ENCODE results near the gene ABCA2. TPM values are rescaled to one million over a fixed set of nuclear protein-coding genes. Genes with fewer than 3 reads are reported as not detected.

ABCA2 gene
- total and polyA plus RNA-seq, 9 of the 15 experiments (the other 6 are each of a cell fraction or from before 2014, with no cell fraction given) = 0.69 to 16.3 (median 6.1) TPM; not detected in 2

DNA sequence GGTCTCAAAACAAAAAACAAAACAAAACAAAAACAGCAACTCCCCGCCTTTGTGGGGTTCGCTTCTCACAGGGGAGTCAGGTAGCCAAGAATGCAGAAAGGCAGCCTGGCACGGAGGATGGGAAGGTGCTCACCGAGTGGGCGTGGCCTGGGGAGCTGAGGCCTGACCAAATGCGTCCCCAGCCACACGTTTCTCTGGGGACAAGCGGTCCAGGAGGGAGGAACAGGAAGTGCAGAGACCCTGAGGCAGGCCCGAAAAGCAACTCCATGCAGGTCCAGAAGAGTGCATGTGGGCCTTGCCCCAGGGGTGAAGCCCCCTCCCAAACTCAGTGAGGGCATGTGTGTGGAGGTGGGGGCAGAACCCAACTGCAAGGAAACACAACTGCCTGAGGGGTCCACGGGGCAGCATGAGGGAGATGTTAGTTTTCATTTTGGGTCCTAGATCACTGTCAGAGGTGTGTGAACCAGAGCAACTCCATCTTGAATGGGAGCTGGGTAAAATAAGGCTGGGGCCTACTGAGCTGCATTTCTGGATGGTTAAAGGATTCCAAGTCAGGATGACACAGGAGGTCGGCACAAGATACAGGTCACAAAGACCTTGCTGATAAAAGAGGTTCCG, 46.7 kb upstream of the ABCA2 start (continued):
- TF ChIP-seq ZNF79 (CRISPR knock-in tag; IDR thresholded peaks at IDR 0.05; ENCODE audit: low read depth) (peak; percentile 97), EGR1 (conservative IDR thresholded peaks at IDR 0.05) (no peak), ETV1 (tag; conservative IDR thresholded peaks at IDR 0.05; ENCODE audit: low read depth) (peak; percentile 89), STAT5B (CRISPR knock-in tag; IDR thresholded peaks at IDR 0.05) (peak; percentile 87), ZNF507 (tag; conservative IDR thresholded peaks at IDR 0.05) (peak; percentile 85), TCFL5 (CRISPR knock-in tag; conservative IDR thresholded peaks at IDR 0.05) (peak; percentile 96), MAFG (tag; conservative IDR thresholded peaks at IDR 0.05) (peak; percentile 82), ZNF696 (CRISPR knock-in tag; conservative IDR thresholded peaks at IDR 0.05) (0 out of 2 replicates have a peak, but pooled peaks have one; percentile 74), MAFK (IDR thresholded peaks at IDR 0.05; ENCODE audit: low read length) (no peak), SLC30A9 (CRISPR knock-in tag; IDR thresholded peaks at IDR 0.05) (peak; percentile 89; the same call in 1 of the 2 replicates), ZEB2 (IDR thresholded peaks at IDR 0.05) (no peak), CHD4 (IDR thresholded peaks at IDR 0.05; ENCODE audit: insufficient read depth, insufficient replicate concordance, low read depth, low read length, poor library complexity, severe bottlenecking) (no peak), HINFP (tag; conservative IDR thresholded peaks at IDR 0.05; ENCODE audit: low read depth) (peak; percentile 95), IRF2 (CRISPR knock-in tag; IDR thresholded peaks at IDR 0.05) (no peak), EP400 (IDR thresholded peaks at IDR 0.05) (no peak), ZNF398 (CRISPR knock-in tag; IDR thresholded peaks at IDR 0.05) (peak; percentile 93), MBD2 (IDR thresholded peaks at IDR 0.05; ENCODE audit: borderline replicate concordance, low read depth) (no peak), ARHGAP35 (IDR thresholded peaks at IDR 0.05; ENCODE audit: partially characterized antibody) (no peak), JUND (IDR thresholded peaks at IDR 0.05; ENCODE audit: borderline replicate concordance, low read depth, low read length) (no peak), JUND (tag; IDR thresholded peaks at IDR 0.05; ENCODE audit: borderline replicate concordance, low read depth, low read length) (peak; percentile 80; the same call in 1 of the 3 replicates)
- TF ChIP-seq, protein P1, sequence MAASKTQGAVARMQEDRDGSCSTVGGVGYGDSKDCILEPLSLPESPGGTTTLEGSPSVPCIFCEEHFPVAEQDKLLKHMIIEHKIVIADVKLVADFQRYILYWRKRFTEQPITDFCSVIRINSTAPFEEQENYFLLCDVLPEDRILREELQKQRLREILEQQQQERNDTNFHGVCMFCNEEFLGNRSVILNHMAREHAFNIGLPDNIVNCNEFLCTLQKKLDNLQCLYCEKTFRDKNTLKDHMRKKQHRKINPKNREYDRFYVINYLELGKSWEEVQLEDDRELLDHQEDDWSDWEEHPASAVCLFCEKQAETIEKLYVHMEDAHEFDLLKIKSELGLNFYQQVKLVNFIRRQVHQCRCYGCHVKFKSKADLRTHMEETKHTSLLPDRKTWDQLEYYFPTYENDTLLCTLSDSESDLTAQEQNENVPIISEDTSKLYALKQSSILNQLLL (CRISPR knock-in tag; IDR thresholded peaks at IDR 0.05; ENCODE audit: borderline replicate concordance) = no peak
- TF ChIP-seq, protein P2, sequence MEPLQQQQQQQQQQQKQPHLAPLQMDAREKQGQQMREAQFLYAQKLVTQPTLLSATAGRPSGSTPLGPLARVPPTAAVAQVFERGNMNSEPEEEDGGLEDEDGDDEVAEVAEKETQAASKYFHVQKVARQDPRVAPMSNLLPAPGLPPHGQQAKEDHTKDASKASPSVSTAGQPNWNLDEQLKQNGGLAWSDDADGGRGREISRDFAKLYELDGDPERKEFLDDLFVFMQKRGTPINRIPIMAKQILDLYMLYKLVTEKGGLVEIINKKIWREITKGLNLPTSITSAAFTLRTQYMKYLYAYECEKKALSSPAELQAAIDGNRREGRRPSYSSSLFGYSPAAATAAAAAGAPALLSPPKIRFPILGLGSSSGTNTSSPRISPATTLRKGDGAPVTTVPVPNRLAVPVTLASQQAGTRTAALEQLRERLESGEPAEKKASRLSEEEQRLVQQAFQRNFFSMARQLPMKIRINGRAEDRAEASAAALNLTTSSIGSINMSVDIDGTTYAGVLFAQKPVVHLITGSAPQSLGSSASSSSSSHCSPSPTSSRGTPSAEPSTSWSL (CRISPR knock-in tag; IDR thresholded peaks at IDR 0.05; ENCODE audit: borderline replicate concordance) = peak; percentile 98
